DMS114 treated with DMSO at 0.1 percent for 48 hours (cell line): ENCODE measurements around the gene NCBP2.

ENCODE experiments used
- DNase-seq: peaks from one replicate; lab custom pipeline; 2025; ENCODE audit not compliant: unreplicated experiment; lab: John Stamatoyannopoulos, UW

Gene NCBP2

GRCh38 chr3:196942226-196942914 is at the start of gene NCBP2:
Gene NCBP2, minus strand, starts transcription at chr3:196942528. Its CDS starts 25 bp downstream, at chr3:196942503.
- peak; percentile 89 for DNase-seq

- no peak for DNase-seq
These were observed 49.5 kb upstream of the NCBP2 start for GRCh38 chr3:196991581-196992460.

- no peak for DNase-seq
These were observed 48.3 kb upstream of the NCBP2 start for GRCh38 chr3:196990601-196991007.

GRCh38 chr3:196989721-196990262 is 47.5 kb upstream of the NCBP2 start:
- no peak for DNase-seq

GRCh38 chr3:196988241-196989029 is 46.1 kb upstream of the NCBP2 start:
- no peak for DNase-seq

GRCh38 chr3:196987022-196987421 is 44.7 kb upstream of the NCBP2 start:
- no peak for DNase-seq

- DNase-seq: no peak
These were observed 43.9 kb upstream of the NCBP2 start for GRCh38 chr3:196985954-196986885.

GRCh38 chr3:196985298-196985697 is 43.0 kb upstream of the NCBP2 start:
- DNase-seq: no peak

GRCh38 chr3:196983186-196983585 is 40.9 kb upstream of the NCBP2 start:
- DNase-seq: no peak

- no peak for DNase-seq
These were observed 39.3 kb upstream of the NCBP2 start for GRCh38 chr3:196981657-196982056.

GRCh38 chr3:196979545-196979944 is 37.2 kb upstream of the NCBP2 start:
- no peak for DNase-seq

- no peak for DNase-seq
These were observed 34.6 kb upstream of the NCBP2 start for GRCh38 chr3:196976941-196977340.

- no peak for DNase-seq
These were observed 33.0 kb upstream of the NCBP2 start for GRCh38 chr3:196975349-196975748.

GRCh38 chr3:196974661-196975060 is 32.3 kb upstream of the NCBP2 start:
- no peak for DNase-seq

GRCh38 chr3:196971094-196971698 is 28.9 kb upstream of the NCBP2 start:
- DNase-seq: no peak

GRCh38 chr3:196970547-196971093 is 28.3 kb upstream of the NCBP2 start:
- no peak for DNase-seq

- DNase-seq: peak; percentile 29
These were observed 27.6 kb upstream of the NCBP2 start for GRCh38 chr3:196969660-196970546.

- DNase-seq: no peak
These were observed 26.9 kb upstream of the NCBP2 start for GRCh38 chr3:196969134-196969659.
